Colonic mucosa (tissue), 4 donors: Measurements from ENCODE around the gene ISOC1. TPM values are rescaled to one million over a fixed set of nuclear protein-coding genes. Genes with fewer than 3 reads are reported as not detected.

ENCODE experiments used
- DNase-seq: peaks from one replicate; pipeline ENCODE4 v3.0.0-alpha.2; 2020
- H3K27ac ChIP-seq: fragments of 200-600 bp; one replicate; pipeline ENCODE4 v1.8.0; 2021
- H3K27me3 ChIP-seq: fragments of 200-600 bp; one replicate; pipeline ENCODE4 v1.8.0; 2021
- H3K36me3 ChIP-seq: fragments of 200-600 bp; one replicate; pipeline ENCODE4 v1.8.0; 2021
- H3K4me1 ChIP-seq: fragments of 200-600 bp; one replicate; pipeline ENCODE4 v1.8.0; 2021; ENCODE audit warnings: mild to moderate bottlenecking
- H3K4me3 ChIP-seq: fragments of 200-600 bp; one replicate; pipeline ENCODE4 v1.8.0; 2021
- H3K9ac ChIP-seq, 2 donors: one replicate each; pipeline ENCODE4 v1.7.0; 2013; ENCODE audit warnings: control low read depth in 2 of 2, low read depth in 2 of 2, low read length in 2 of 2
- H3K9me3 ChIP-seq: fragments of 200-600 bp; one replicate; pipeline ENCODE4 v1.8.0; 2021
- CTCF ChIP-seq: fragments of 200-600 bp; IDR thresholded peaks from one replicate; pipeline ENCODE4 v1.8.0; 2022; ENCODE audit warnings: antibody characterized with exemption, mild to moderate bottlenecking
- intact Hi-C: fragments of 100-400 bp; cut with DNase I; formaldehyde crosslinking; loops from one replicate; pipeline ENCODE4 v1.14.1; 2022
- total RNA-seq, 2 donors: library from RNA; stranded (reverse); fragmentation: NEBNext Ultra II Directional in 1 of 2; extraction: Animal tissue kit (Norgen Biotek cat#: 25700) in 1 of 2; gene quantifications; one replicate each; pipeline ENCODE4 v1.2.1, GENCODE V29; 2021
- donor health status: healthy.
- donor health status: DM: no; HTN: no; CAD: no.
- donor health status: DM: no; HTN: no; CAD: no.

Gene ISOC1
- total RNA-seq, 2 donors from 2014 or later, result 36.2 to 36.4 TPM

GRCh38 chr5:129111351-129111750 is 16.8 kb downstream of the ISOC1 start:
- no peak for TF ChIP-seq CTCF
- Histone ChIP-seq H3K36me3 (no peaks in the 10 kb centered on the region), H3K9me3 (no peaks in the 10 kb centered on the region), H3K4me3 (no peak overlapping the region), H3K27ac (no peak overlapping the region), H3K9ac (no peak overlapping the region), H3K4me1 (no peaks in the 10 kb centered on the region), H3K27me3 (no peaks in the 10 kb centered on the region)
- DNase-seq, result no peak
- intact Hi-C loops, result no loop called here

- Histone ChIP-seq H3K27ac (no peak overlapping the region), H3K36me3 (no peaks in the 10 kb centered on the region), H3K9me3 (no peaks in the 10 kb centered on the region), H3K4me3 (no peak overlapping the region), H3K4me1 (no peaks in the 10 kb centered on the region), H3K9ac (no peak overlapping the region), H3K27me3 (no peaks in the 10 kb centered on the region)
- DNase-seq, result no peak
- intact Hi-C loops, result no loop called here
- no peak for TF ChIP-seq CTCF
These were observed 17.7 kb downstream of the ISOC1 start for GRCh38 chr5:129112295-129112694.

- Histone ChIP-seq H3K4me3 (no peak overlapping the region), H3K36me3 (no peaks in the 10 kb centered on the region), H3K27ac (no peak overlapping the region), H3K4me1 (no peaks in the 10 kb centered on the region), H3K9me3 (no peaks in the 10 kb centered on the region), H3K27me3 (no peaks in the 10 kb centered on the region), H3K9ac (no peak overlapping the region)
- DNase-seq, result no peak
- intact Hi-C loops, result no loop called here
- no peak for TF ChIP-seq CTCF
These were observed 19.3 kb downstream of the ISOC1 start for GRCh38 chr5:129113867-129114266.

- Histone ChIP-seq H3K27me3 (no peaks in the 10 kb centered on the region), H3K4me3 (no peak overlapping the region), H3K27ac (no peak overlapping the region), H3K4me1 (no peaks in the 10 kb centered on the region), H3K36me3 (no peaks in the 10 kb centered on the region), H3K9me3 (no peaks in the 10 kb centered on the region), H3K9ac (no peak overlapping the region)
- DNase-seq, result no peak
- intact Hi-C loops, result no loop called here
- TF ChIP-seq CTCF, result no peak
These were observed 20.1 kb downstream of the ISOC1 start for GRCh38 chr5:129114539-129115193.

- no peaks in the 10 kb centered on the region for H3K4me1 ChIP-seq
- no peaks in the 10 kb centered on the region for H3K36me3 ChIP-seq
- no peak overlapping the region for H3K4me3 ChIP-seq
- H3K27ac ChIP-seq, result no peak overlapping the region
- no peaks in the 10 kb centered on the region for H3K27me3 ChIP-seq
- TF ChIP-seq CTCF, result no peak
- H3K9me3 ChIP-seq, result no peaks in the 10 kb centered on the region
- H3K9ac ChIP-seq, result no peak overlapping the region
- no peak for DNase-seq
- intact Hi-C loops, result no loop called here
These were observed 21.1 kb downstream of the ISOC1 start for GRCh38 chr5:129115680-129116079.
